Measurements from ENCODE around the gene KDM1A.

GRCh38 chr1:23004112-23004511 lies 15.2 kb upstream of the KDM1A start:
- TF ChIP-seq CTCF (optimal IDR thresholded peaks at IDR 0.05 in 1 of 3, IDR thresholded peaks at IDR 0.05 in 1 of 3, conservative IDR thresholded peaks at IDR 0.05 in 1 of 3; ENCODE audit: extremely low read depth in 1 of 3, insufficient read depth in 2 of 3, low read length in 3 of 3), result no peak
- no peak for TF ChIP-seq EZH2 (IDR thresholded peaks at IDR 0.05; ENCODE audit: low read length)
